Loucy (cell line): ENCODE results near the gene PFKFB2.

Experiments
- H2AFZ ChIP-seq: fragments of 200-600 bp; sonication (generic); 2 replicates; pipeline ENCODE4 v1.6.0; 2016; ENCODE audit warnings: antibody characterized with exemption, mild to moderate bottlenecking, low read length, moderate library complexity
- H3F3A ChIP-seq: fragments of 200-600 bp; 2 replicates; pipeline ENCODE4 v1.6.0; 2016; ENCODE audit warnings: antibody characterized with exemption, low read depth, mild to moderate bottlenecking
- H3K27me3 ChIP-seq: fragments of 200-600 bp; sonication (generic); 2 replicates; pipeline ENCODE4 v1.6.1; 2014; ENCODE audit warnings: low read length, mild to moderate bottlenecking; ENCODE audit not compliant: insufficient read depth, poor library complexity, severe bottlenecking
- H3K36me3 ChIP-seq: fragments of 200-600 bp; sonication (generic); 2 replicates; pipeline ENCODE4 v1.6.1; 2016; ENCODE audit warnings: low read length; ENCODE audit not compliant: insufficient read depth
- H3K4me1 ChIP-seq: fragments of 200-600 bp; sonication (generic); 2 replicates; pipeline ENCODE4 v1.5.1; 2014; ENCODE audit warnings: low read length, mild to moderate bottlenecking; ENCODE audit not compliant: insufficient read depth, poor library complexity, severe bottlenecking
- H3K4me2 ChIP-seq: fragments of 200-600 bp; sonication (generic); 2 replicates; pipeline ENCODE4 v1.6.0; 2014; ENCODE audit warnings: antibody characterized with exemption, low read length, low read depth, mild to moderate bottlenecking; ENCODE audit not compliant: poor library complexity, severe bottlenecking
- H3K4me3 ChIP-seq: fragments of 200-600 bp; sonication (generic); 2 replicates; pipeline ENCODE4 v1.5.1; 2014; ENCODE audit warnings: low read length, mild to moderate bottlenecking, mixed read lengths; ENCODE audit not compliant: poor library complexity, severe bottlenecking
- H3K79me2 ChIP-seq: fragments of 200-600 bp; sonication (generic); 2 replicates; pipeline ENCODE4 v1.6.1; 2014; ENCODE audit warnings: low read length; ENCODE audit not compliant: insufficient read depth
- H3K9ac ChIP-seq: fragments of 200-600 bp; sonication (generic); 2 replicates; pipeline ENCODE4 v1.6.0; 2014; ENCODE audit warnings: mild to moderate bottlenecking, low read depth, low read length, moderate library complexity; ENCODE audit not compliant: poor library complexity, severe bottlenecking
- H3K9me2 ChIP-seq: fragments of 200-600 bp; sonication (generic); replicated peaks from 2 replicates; pipeline ENCODE4 v1.6.1; 2016; ENCODE audit warnings: low read depth, low read length, mixed read lengths
- H3K9me3 ChIP-seq: fragments of 200-600 bp; sonication (generic); 2 replicates; pipeline ENCODE4 v1.6.1; 2014; ENCODE audit warnings: mild to moderate bottlenecking, antibody characterized with exemption, low read length, low read depth; ENCODE audit not compliant: insufficient read depth
- H4K20me1 ChIP-seq: fragments of 200-600 bp; sonication (generic); 2 replicates; pipeline ENCODE4 v1.6.0; 2014; ENCODE audit warnings: antibody characterized with exemption, low read length, mild to moderate bottlenecking; ENCODE audit not compliant: insufficient read depth, poor library complexity, severe bottlenecking
- EZH2phosphoT487 ChIP-seq: fragments of 200-600 bp; IDR thresholded peaks from 2 replicates; pipeline ENCODE4 v1.6.1; 2018; ENCODE audit warnings: antibody characterized with exemption, mild to moderate bottlenecking, moderate library complexity, borderline replicate concordance
- TF ChIP-seq, protein P1 (sequence below): fragments of 200-600 bp; sonication (generic); conservative IDR thresholded peaks from 2 replicates; pipeline ENCODE4 v1.5.1; 2014; ENCODE audit warnings: mild to moderate bottlenecking, antibody characterized with exemption, low read length

The PFKFB2 gene

GRCh38 chr1:207027921-207028320 is 25.2 kb upstream of the PFKFB2 start:
- no peaks in the 10 kb centered on the region for H3K9me2 ChIP-seq
- TF ChIP-seq, protein P1, sequence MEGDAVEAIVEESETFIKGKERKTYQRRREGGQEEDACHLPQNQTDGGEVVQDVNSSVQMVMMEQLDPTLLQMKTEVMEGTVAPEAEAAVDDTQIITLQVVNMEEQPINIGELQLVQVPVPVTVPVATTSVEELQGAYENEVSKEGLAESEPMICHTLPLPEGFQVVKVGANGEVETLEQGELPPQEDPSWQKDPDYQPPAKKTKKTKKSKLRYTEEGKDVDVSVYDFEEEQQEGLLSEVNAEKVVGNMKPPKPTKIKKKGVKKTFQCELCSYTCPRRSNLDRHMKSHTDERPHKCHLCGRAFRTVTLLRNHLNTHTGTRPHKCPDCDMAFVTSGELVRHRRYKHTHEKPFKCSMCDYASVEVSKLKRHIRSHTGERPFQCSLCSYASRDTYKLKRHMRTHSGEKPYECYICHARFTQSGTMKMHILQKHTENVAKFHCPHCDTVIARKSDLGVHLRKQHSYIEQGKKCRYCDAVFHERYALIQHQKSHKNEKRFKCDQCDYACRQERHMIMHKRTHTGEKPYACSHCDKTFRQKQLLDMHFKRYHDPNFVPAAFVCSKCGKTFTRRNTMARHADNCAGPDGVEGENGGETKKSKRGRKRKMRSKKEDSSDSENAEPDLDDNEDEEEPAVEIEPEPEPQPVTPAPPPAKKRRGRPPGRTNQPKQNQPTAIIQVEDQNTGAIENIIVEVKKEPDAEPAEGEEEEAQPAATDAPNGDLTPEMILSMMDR = no peak
- TF ChIP-seq EZH2phosphoT487 = no peak
- no peak overlapping the region for H3K4me2 ChIP-seq
- no peak overlapping the region for H2AFZ ChIP-seq
- no peaks in the 10 kb centered on the region for H3K36me3 ChIP-seq
- H3K4me3 ChIP-seq = no peak overlapping the region
- H4K20me1 ChIP-seq = no peaks in the 10 kb centered on the region
- H3K9ac ChIP-seq = no peak overlapping the region
- H3K4me1 ChIP-seq = peaks cover 3% of the 10 kb centered on the region
- H3K27me3 ChIP-seq = peaks cover 10% of the 10 kb centered on the region
- H3K79me2 ChIP-seq = no peaks in the 10 kb centered on the region
- no peaks in the 10 kb centered on the region for H3K9me3 ChIP-seq
- no peaks in the 10 kb centered on the region for H3F3A ChIP-seq

DNA sequence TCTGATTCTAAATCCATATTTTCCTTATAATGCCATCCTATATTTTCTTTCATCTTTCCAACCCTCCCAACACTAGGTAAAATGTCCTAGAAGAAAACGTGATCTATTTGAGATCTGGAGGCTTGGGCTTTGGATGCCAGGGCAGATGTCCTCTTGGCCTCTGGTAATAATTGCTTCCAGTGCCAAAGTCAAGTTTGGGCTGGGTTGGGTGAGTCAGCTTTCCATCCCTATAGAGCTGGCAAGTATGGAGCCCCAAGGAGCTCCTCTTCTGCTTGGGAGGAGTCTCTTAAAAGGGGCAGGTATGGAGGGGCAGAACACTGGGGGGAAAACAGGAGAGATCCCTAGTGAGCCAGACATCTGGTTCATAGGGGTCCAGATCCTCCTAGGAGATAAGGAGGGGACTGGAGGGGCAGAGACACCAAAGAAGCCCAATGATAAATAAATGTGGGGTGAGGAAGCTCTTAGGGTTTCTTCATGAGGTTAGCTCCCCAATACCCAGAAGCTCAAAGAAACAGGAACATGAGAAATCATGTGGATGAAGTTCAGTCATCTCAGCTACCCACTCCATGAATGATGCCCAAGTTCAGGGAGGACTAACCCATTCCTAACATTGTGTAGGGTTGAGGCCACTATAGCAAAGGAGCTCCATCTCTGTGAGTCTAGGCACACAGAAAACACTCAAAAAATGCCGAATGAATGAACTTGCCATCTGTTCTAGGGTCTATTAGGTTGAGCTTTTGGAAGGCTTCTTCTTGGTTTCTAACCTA is 24.0 kb upstream of the PFKFB2 start:
- no peaks in the 10 kb centered on the region for H3K79me2 ChIP-seq
- H3K4me3 ChIP-seq = no peak overlapping the region
- peaks cover 3% of the 10 kb centered on the region for H3K4me1 ChIP-seq
- H3K36me3 ChIP-seq = no peaks in the 10 kb centered on the region
- no peaks in the 10 kb centered on the region for H4K20me1 ChIP-seq
- no peak overlapping the region for H2AFZ ChIP-seq
- no peaks in the 10 kb centered on the region for H3K9me3 ChIP-seq
- TF ChIP-seq, protein P1 = no peak
- TF ChIP-seq EZH2phosphoT487 = no peak
- H3K4me2 ChIP-seq = no peak overlapping the region
- no peak overlapping the region for H3K9ac ChIP-seq
- H3F3A ChIP-seq = no peaks in the 10 kb centered on the region
- no peaks in the 10 kb centered on the region for H3K9me2 ChIP-seq
- H3K27me3 ChIP-seq = peaks cover 10% of the 10 kb centered on the region

DNA sequence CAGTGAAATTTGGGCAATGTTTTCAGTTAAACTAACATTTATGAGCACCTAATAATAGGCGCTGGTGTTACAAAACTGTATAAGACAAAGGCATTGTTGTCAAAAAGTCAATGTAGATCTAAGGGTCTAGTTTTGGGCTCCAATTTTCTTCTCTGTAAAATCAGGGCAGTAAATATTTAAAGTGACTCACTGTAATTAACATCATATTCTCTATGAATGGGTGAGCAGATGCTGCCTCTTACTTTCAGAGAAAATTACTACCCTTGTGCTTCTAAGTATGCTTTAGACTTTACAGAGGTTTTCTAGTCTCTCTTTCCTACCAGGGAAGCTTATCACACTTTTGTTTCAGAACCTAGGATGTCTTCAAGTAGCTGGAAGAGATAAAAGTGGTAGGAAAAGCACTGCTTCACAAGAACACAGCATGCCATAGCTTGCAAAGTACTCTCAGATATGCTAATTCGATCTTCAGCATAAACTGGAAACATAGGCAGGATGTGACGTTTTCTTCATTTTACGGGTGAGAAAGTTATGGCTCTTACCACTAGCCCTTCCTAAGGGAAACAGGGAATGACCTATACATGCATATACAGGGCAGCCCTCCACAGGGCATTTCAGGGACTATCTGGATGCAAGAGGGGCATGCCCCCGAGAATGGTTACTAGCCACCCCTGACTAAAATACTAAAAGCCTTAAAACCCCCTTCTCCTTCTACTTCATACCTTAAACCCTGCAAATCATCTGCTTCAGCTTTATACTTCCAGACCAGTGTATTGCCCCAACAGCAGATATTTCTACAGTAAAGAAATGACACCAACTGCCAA is 23.2 kb upstream of the PFKFB2 start:
- Histone ChIP-seq H3K4me2 (no peak overlapping the region), H3K27me3 (peaks cover 10% of the 10 kb centered on the region), H3K9ac (no peak overlapping the region), H3K4me3 (no peak overlapping the region), H2AFZ (no peak overlapping the region), H4K20me1 (no peaks in the 10 kb centered on the region), H3F3A (no peaks in the 10 kb centered on the region), H3K9me2 (no peaks in the 10 kb centered on the region), H3K36me3 (no peaks in the 10 kb centered on the region), H3K9me3 (no peaks in the 10 kb centered on the region), H3K4me1 (peaks cover 3% of the 10 kb centered on the region), H3K79me2 (no peaks in the 10 kb centered on the region)
- TF ChIP-seq, protein P1 = no peak
- no peak for TF ChIP-seq EZH2phosphoT487
